IMR-90 (cell line): Measurements from ENCODE around the gene RAPGEF2. TPM values are rescaled to one million over a fixed set of nuclear protein-coding genes. Genes with fewer than 3 reads are reported as not detected.
A peak's percentile ranks its signal among the peaks of the same experiment; 100 is the strongest.

Experiments used
- ATAC-seq: fragments of 200-7000 bp; cut with Tn5 transposase; 2 replicates; pipeline ENCODE4 v1.9.1; 2020; ENCODE audit warnings: low read depth, mild to moderate bottlenecking, moderate library complexity
- BruUV-seq: library from RNA; stranded (reverse); fragments of 400-500 nt; replicated peaks from 2 replicates; lab custom pipeline; 2021; lab: Mats Ljungman, UMichigan
- CTCF ChIA-PET: fragments of 300-600 bp; formaldehyde crosslinking; extraction: SDS; loops from one replicate; lab custom pipeline; 2021; ENCODE audit warnings: antibody characterized with exemption; lab: Yijun Ruan, JAX
- POLR2A ChIA-PET: fragments of 300-600 bp; sonication (Branson Sonifier 250); formaldehyde crosslinking; loops from one replicate; lab custom pipeline; 2022; ENCODE audit warnings: antibody characterized with exemption; ENCODE audit not compliant: unreplicated experiment; lab: Charles Lee
- DNase-seq: peaks from one replicate; pipeline ENCODE4 v3.0.0; 2013
- H2AFZ ChIP-seq: replicated peaks from 2 replicates; pipeline ENCODE3; 2013; ENCODE audit warnings: low read length, mild to moderate bottlenecking; ENCODE audit not compliant: poor library complexity
- H2AK5ac ChIP-seq: 2 replicates; pipeline ENCODE4 v1.6.1; 2013; ENCODE audit warnings: low read depth, low read length, inconsistent platforms
- H2AK9ac ChIP-seq: replicated peaks from 2 replicates; pipeline ENCODE3; 2013; ENCODE audit warnings: mild to moderate bottlenecking, low read depth, low read length, moderate library complexity; ENCODE audit not compliant: poor library complexity
- H2BK120ac ChIP-seq: 2 replicates; pipeline ENCODE4 v1.6.1; 2013; ENCODE audit warnings: low read depth, low read length, inconsistent platforms
- H2BK15ac ChIP-seq: 3 replicates; pipeline ENCODE4 v1.6.1; 2013; ENCODE audit warnings: low read depth, low read length, inconsistent platforms
- H2BK20ac ChIP-seq: 2 replicates; pipeline ENCODE4 v1.6.1; 2013; ENCODE audit warnings: low read depth, mild to moderate bottlenecking, inconsistent platforms, low read length, moderate library complexity
- H2BK5ac ChIP-seq: 2 replicates; pipeline ENCODE4 v1.6.1; 2013; ENCODE audit warnings: mild to moderate bottlenecking, low read depth, low read length, inconsistent platforms; ENCODE audit not compliant: poor library complexity, severe bottlenecking
- H3K14ac ChIP-seq: replicated peaks from 2 replicates; pipeline ENCODE4 v1.6.1; 2013; ENCODE audit warnings: low read depth, low read length, inconsistent platforms
- H3K18ac ChIP-seq: 2 replicates; pipeline ENCODE4 v1.6.1; 2013; ENCODE audit warnings: low read depth, low read length, control low read depth
- H3K23ac ChIP-seq: 2 replicates; pipeline ENCODE4 v1.6.1; 2013; ENCODE audit warnings: low read depth, low read length, inconsistent platforms
- H3K27ac ChIP-seq: 2 replicates; pipeline ENCODE4 v1.5.1; 2013; ENCODE audit warnings: mild to moderate bottlenecking, control low read depth, low read length; ENCODE audit not compliant: insufficient read depth
- H3K27me3 ChIP-seq: 2 replicates; pipeline ENCODE4 v1.6.1; 2013; ENCODE audit warnings: low read length; ENCODE audit not compliant: control insufficient read depth, insufficient read depth
- H3K36me3 ChIP-seq: 2 replicates; pipeline ENCODE4 v1.6.1; 2013; ENCODE audit warnings: low read length, mixed read lengths; ENCODE audit not compliant: control insufficient read depth, insufficient read depth
- H3K4ac ChIP-seq: 2 replicates; pipeline ENCODE4 v1.6.1; 2013; ENCODE audit warnings: low read depth, low read length, inconsistent platforms
- H3K4me1 ChIP-seq: 2 replicates; pipeline ENCODE4 v1.6.1; 2013; ENCODE audit warnings: low read length, mixed read lengths; ENCODE audit not compliant: control insufficient read depth, insufficient read depth
- H3K4me2 ChIP-seq: 2 replicates; pipeline ENCODE4 v1.6.1; 2013; ENCODE audit warnings: low read depth, mild to moderate bottlenecking, control low read depth, low read length, moderate library complexity
- H3K4me3 ChIP-seq: 2 replicates; pipeline ENCODE4 v1.5.1; 2013; ENCODE audit warnings: low read depth, mild to moderate bottlenecking, control low read depth, low read length, moderate library complexity; ENCODE audit not compliant: insufficient read depth
- H3K56ac ChIP-seq: 2 replicates; pipeline ENCODE4 v1.6.1; 2013; ENCODE audit warnings: low read length, inconsistent platforms; ENCODE audit not compliant: insufficient read depth; ENCODE audit errors: extremely low read depth
- H3K79me1 ChIP-seq, 2 experiments: 2 replicates each; pipeline ENCODE4 v1.6.1; 2013; ENCODE audit warnings: low read length in 2 of 2, inconsistent platforms in 1 of 2, low read depth in 1 of 2
- H3K9ac ChIP-seq: 2 replicates; pipeline ENCODE4 v1.6.1; 2013; ENCODE audit warnings: low read depth, low read length, control low read depth
- H3K9me1 ChIP-seq: 2 replicates; pipeline ENCODE4 v1.6.1; 2013; ENCODE audit warnings: low read length, inconsistent platforms; ENCODE audit not compliant: insufficient read depth
- H3K9me3 ChIP-seq: 2 replicates; pipeline ENCODE4 v1.6.1; 2013; ENCODE audit warnings: low read length; ENCODE audit not compliant: control insufficient read depth, insufficient read depth
- H4K20me1 ChIP-seq: 2 replicates; pipeline ENCODE4 v1.6.1; 2013; ENCODE audit warnings: low read length, inconsistent platforms; ENCODE audit not compliant: insufficient read depth
- H4K5ac ChIP-seq: 2 replicates; pipeline ENCODE4 v1.6.1; 2013; ENCODE audit warnings: mild to moderate bottlenecking, low read depth, low read length, control low read depth
- H4K8ac ChIP-seq, 2 experiments: 2 replicates each; pipeline ENCODE4 v1.6.1; 2013; ENCODE audit warnings: low read depth in 2 of 2, low read length in 2 of 2, control low read depth in 1 of 2, inconsistent platforms in 1 of 2
- H4K91ac ChIP-seq: 2 replicates; pipeline ENCODE4 v1.6.1; 2013; ENCODE audit warnings: low read depth, low read length, inconsistent platforms; ENCODE audit not compliant: insufficient read depth
- CEBPB ChIP-seq: IDR thresholded peaks from 2 replicates; pipeline ENCODE4 v1.6.1; 2012; ENCODE audit warnings: low read depth, low read length, improper control_type of control experiment
- ELK1 ChIP-seq: fragments of 150-350 bp; IDR thresholded peaks from 2 replicates; pipeline ENCODE4 v1.6.1; 2016; ENCODE audit warnings: low read depth, mild to moderate bottlenecking, low read length, moderate library complexity, borderline replicate concordance
- MAZ ChIP-seq: IDR thresholded peaks from 2 replicates; pipeline ENCODE4 v1.6.1; 2012; ENCODE audit warnings: low read depth, mild to moderate bottlenecking, low read length, improper control_type of control experiment, moderate library complexity, borderline replicate concordance
- WGBS, 2 experiments: methylation state at CpG; one replicate each; pipeline versions ENCODE4 v1.1.5 to v1.1.7; 2013; ENCODE audit warnings: missing lambda C conversion rate in 2 of 2; ENCODE audit not compliant: insufficient read length in 1 of 2; ENCODE audit errors: extremely low coverage in 2 of 2; 5-methylcytosine and 5-hydroxymethylcytosine counted together
- dilution Hi-C: fragments of 300-500 bp; cut with HindIII; formaldehyde crosslinking; loops from one replicate; pipeline ENCODE4 v1.14.3; 2018; ENCODE audit warnings: low sequenced_read_pairs; ENCODE audit not compliant: unreplicated experiment
- in situ Hi-C: fragments of 300-500 bp; cut with MboI; formaldehyde crosslinking; loops from 3 replicates; pipeline ENCODE4 v1.14.3; 2019; ENCODE audit warnings: low sequenced_read_pairs, inconsistent platforms, mixed read lengths
- intact Hi-C: fragments of 100-400 bp; cut with micrococcal nuclease; formaldehyde crosslinking; loops from 2 replicates; pipeline ENCODE4 v1.10.0; 2022
- polyA plus RNA-seq, 3 experiments: library from polyadenylated mRNA; depleted of rRNA; stranded (reverse); fragments of >200 nt; gene quantifications; 2 replicates each; pipeline ENCODE4 v1.2.3, GENCODE V29; 2012; ENCODE audit warnings: low replicate concordance in 1 of 3
- total RNA-seq: library from RNA; depleted of rRNA; stranded (reverse); fragments of >200 nt; gene quantifications from 2 replicates; pipeline ENCODE4 v1.2.3, GENCODE V29; 2012

The RAPGEF2 gene
- total and polyA plus RNA-seq, 2 of the 4 experiments (the other 2 are of a cell fraction), result 27.6 to 109 TPM

DNA sequence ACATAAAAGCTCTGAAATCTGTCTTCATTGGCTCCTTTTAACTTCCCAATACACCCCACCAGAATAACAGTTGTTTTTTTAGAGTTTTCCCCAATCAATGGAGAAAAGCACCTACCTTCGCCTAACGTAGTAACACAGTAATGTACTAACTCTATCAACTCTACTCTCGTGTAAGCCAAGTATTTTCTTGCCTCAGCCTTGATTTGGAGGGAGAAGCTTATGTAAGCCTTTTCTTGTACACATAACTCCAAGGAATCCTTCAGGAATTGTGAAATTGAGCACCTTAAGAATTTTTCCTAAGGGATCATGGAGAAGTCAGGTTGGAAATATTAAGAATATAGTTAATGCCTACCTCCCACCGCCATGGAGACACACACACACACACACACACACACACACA, 181.2 kb downstream of the RAPGEF2 start:
- DNase-seq (peak; percentile 49), ATAC-seq (peak; percentile 45)
- Histone ChIP-seq H3K56ac (0 out of 2 replicates have a peak overlapping the region, but pooled peaks have one; percentile 11), H3K9me1 (peaks cover 3% of the 10 kb centered on the region; the same call in 1 of the 2 replicates), H3K27me3 (no peaks in the 10 kb centered on the region), H4K5ac (no peak overlapping the region), H4K20me1 (no peaks in the 10 kb centered on the region), H2AFZ (no peak overlapping the region), H2BK20ac (peak overlapping the region; percentile 66), H2BK5ac (peak overlapping the region; percentile 70), H3K4me1 (peaks cover 9% of the 10 kb centered on the region), H2AK5ac (peak overlapping the region; percentile 62), H3K14ac (peak overlapping the region; percentile 12; the same call in 1 of the 2 replicates), H3K23ac (peak overlapping the region; percentile 41; the same call in 1 of the 2 replicates), H2AK9ac (no peak overlapping the region), H2BK15ac (peak overlapping the region; percentile 23), H3K79me1 (peaks cover 24 to 48% of the 10 kb centered on the region in 2 experiments), H2BK120ac (peak overlapping the region; percentile 43), H3K18ac (peak overlapping the region; percentile 70; the same call in 1 of the 2 replicates), H3K9me3 (no peaks in the 10 kb centered on the region), H3K27ac (peak overlapping the region; percentile 53; the same call in 1 of the 2 replicates), H3K9ac (no peak overlapping the region), H4K8ac (peak overlapping the region; percentile 1 to 62; a peak in 1 of 4 replicates), H3K4ac (peak overlapping the region; percentile 71; the same call in 1 of the 2 replicates), H3K36me3 (no peaks in the 10 kb centered on the region; the same call in 1 of the 2 replicates), H4K91ac (peak overlapping the region; percentile 54), H3K4me2 (peak overlapping the region; percentile 42), H3K4me3 (no peak overlapping the region)
- intact Hi-C loops, result no loop called here
- WGBS, 2 experiments, result no CpG with 5 or more reads among the region's 4 CpGs
- ChIA-PET POLR2A (no interaction called here), CTCF (interaction anchor here (0.6 kb wide), 1 partner anchor 35 kb away, joined by 7 read pairs; no protein-coding TSS in a partner anchor)
- no TSS peak for BruUV-seq
- in situ Hi-C loops, result no loop called here
- TF ChIP-seq MAZ (no peak), ELK1 (no peak), CEBPB (0 out of 2 replicates have a peak, but pooled peaks have one; percentile 19)
- dilution Hi-C loops, result no loop called here
